Fibroblast of skin of left quadriceps (primary cell): ENCODE measurements around the gene CSPG4.
A peak's percentile ranks its signal among the peaks of the same experiment; 100 is the strongest.
"Not testable (repeated sequence)": the region's sequence is repeated elsewhere in the genome, so short reads cannot be mapped to it uniquely, and the experiment has no call there.

ENCODE experiments used
- DNase-seq, 2 experiments: peaks; one replicate each; pipeline ENCODE4 v3.0.0-alpha.2; 2013; ENCODE audit warnings: low read depth in 2 of 2

Gene CSPG4, protein sequence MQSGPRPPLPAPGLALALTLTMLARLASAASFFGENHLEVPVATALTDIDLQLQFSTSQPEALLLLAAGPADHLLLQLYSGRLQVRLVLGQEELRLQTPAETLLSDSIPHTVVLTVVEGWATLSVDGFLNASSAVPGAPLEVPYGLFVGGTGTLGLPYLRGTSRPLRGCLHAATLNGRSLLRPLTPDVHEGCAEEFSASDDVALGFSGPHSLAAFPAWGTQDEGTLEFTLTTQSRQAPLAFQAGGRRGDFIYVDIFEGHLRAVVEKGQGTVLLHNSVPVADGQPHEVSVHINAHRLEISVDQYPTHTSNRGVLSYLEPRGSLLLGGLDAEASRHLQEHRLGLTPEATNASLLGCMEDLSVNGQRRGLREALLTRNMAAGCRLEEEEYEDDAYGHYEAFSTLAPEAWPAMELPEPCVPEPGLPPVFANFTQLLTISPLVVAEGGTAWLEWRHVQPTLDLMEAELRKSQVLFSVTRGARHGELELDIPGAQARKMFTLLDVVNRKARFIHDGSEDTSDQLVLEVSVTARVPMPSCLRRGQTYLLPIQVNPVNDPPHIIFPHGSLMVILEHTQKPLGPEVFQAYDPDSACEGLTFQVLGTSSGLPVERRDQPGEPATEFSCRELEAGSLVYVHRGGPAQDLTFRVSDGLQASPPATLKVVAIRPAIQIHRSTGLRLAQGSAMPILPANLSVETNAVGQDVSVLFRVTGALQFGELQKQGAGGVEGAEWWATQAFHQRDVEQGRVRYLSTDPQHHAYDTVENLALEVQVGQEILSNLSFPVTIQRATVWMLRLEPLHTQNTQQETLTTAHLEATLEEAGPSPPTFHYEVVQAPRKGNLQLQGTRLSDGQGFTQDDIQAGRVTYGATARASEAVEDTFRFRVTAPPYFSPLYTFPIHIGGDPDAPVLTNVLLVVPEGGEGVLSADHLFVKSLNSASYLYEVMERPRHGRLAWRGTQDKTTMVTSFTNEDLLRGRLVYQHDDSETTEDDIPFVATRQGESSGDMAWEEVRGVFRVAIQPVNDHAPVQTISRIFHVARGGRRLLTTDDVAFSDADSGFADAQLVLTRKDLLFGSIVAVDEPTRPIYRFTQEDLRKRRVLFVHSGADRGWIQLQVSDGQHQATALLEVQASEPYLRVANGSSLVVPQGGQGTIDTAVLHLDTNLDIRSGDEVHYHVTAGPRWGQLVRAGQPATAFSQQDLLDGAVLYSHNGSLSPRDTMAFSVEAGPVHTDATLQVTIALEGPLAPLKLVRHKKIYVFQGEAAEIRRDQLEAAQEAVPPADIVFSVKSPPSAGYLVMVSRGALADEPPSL (N-terminal part only)

DNA sequence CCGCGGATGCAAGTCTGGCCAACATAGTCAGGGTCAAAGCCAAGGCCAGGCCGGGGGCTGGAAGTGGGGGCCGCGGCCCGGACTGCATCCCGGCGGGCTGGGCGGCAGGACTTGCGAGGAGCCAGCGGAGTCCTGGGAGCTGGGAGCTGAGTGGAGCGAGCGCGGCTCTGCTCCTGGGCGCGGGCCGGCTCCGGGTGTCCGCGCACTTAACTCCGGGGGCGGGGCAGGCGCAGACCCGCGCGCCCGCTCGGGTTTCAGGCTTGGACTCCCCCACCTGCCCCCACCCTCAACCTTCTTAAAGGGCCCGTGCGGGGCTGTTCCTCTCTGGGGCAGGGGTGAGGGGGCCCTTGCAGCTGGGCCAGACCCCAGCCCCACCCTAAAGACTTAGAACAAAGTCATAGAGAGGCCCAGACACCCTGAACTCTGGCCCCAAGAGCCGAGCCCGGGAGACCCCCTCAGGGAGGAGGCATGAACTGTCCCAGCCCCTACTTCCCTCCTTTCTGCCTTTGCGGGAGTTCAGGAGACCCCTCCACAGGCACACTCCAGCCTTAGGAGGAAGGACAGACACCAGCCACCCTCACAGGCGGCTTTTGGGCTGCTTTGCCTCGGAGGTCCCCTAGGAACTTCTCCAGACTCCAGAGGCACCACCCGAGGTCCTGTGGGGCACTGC is at the start of gene CSPG4:
Gene CSPG4 (minus strand): TSS at position 181 of the 670 bp plus-strand sequence. CDS start 93 bp downstream, at position 88.
- no peak for DNase-seq

DNA sequence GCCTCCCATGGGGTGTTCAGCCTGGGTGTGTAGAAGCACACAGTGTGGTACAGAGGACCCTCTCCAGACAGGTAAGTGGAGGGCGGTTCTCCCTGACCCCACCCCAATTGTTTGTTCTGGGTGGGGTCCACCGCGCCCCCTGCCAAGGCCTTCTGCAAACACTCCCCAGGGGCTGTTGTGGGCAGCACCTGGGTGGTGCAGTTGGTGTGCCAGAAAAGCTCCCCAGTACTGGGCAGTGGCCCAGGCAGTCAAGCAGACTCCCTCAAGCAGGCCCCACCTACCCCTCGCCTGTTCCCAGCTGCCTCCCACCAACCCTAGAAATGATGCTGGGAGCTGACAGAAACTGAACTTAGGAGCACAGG is 49.7 kb upstream of the CSPG4 start:
- DNase-seq: not testable (repeated sequence)

DNA sequence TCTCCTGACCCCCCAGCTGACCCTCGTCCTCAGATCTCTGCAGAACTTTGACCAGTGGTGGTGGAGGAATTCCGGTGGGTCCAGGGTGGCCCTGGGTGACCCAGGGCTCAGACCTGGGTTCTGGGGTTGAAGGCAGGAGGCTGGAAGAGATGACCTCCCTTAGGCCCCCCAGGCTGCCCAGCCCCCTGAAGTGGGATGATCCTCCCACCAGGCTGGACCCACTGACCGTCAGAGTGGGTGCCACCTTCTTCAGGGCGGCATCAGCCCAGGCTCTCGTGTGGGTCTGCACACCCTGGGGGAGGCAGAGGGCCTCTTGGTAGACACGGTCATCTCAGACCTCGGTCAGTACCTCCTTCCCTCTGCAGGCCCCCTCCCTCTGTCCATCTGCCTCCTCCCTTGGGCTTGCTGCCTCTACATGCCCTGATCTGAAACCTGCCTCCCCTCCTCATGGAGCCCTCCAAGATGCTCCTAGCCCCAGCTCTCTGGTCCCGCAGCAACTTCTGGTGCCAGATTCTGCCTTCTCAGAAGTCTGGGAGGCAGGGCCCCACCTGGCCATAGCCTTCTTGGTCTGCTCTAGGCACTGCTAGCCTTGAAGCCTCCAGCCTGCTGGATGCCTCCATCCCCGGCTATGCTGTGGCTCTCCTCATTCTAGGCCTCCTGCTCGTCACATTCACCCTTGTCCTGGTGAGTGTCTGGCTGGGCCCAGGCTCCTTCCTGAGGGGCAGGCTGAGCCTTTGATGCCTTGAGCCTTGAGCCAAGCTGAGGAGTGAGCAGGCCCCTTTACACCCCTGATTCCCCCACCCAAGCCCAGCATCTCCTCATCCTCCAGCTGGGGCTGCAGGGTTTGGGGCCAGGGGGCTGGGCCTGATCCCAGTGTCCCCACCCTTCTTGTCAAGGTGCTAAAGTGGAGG is 49.1 kb upstream of the CSPG4 start:
- no peak for DNase-seq

DNA sequence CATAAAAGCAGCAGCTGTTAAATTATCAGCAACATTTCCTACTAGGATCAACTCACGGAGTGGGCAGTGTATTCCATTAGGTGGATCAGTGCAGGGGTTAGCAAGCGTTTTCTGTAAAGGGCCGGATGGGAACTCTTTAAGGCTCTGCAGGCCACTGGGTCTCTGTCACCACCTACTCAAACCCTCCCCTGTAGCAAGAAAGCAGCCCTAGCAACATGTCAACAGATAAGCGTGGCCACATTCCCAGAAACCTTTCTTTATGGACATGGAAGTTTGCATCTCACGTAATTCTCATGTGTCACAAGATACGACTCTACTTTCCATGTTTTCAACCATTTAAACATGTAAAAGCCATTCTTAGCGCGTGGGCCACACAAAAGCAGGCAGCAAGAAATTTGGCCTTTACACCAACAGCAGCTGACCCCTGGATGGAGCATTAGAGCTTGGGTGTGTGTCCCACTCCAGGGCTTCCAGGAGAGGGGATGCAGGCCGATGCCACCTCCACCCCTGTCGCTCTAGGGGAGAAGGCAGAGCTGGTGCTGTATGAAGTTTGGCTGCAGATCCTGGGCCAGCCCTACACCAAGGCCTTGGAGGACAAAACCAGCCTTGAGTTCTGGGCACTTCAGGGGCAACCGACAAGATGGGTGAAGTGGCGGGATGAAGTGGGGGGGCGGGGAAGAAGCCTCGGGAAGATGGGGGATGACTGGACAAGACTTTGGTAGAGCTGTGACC is 48.2 kb upstream of the CSPG4 start:
- DNase-seq: no peak

DNA sequence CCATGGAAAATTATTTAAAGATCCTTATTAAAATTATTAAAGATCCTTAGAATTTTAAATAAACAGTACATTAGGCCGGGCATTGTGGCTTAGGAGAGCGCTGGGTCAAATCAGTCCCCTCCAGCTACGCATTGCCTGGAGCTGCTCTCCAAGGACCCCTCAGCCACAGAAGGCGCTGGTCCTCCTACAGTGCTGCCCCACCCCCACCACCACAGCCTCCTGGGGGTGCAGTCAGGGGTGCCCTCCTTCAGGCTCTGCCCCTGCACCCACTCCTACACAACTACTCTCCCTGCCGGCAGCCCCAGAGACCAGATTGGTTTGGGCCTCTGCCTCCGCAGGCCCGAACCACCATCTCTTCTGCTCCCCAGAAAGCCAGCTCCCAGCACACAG is 47.5 kb upstream of the CSPG4 start:
- not testable (repeated sequence) for DNase-seq

DNA sequence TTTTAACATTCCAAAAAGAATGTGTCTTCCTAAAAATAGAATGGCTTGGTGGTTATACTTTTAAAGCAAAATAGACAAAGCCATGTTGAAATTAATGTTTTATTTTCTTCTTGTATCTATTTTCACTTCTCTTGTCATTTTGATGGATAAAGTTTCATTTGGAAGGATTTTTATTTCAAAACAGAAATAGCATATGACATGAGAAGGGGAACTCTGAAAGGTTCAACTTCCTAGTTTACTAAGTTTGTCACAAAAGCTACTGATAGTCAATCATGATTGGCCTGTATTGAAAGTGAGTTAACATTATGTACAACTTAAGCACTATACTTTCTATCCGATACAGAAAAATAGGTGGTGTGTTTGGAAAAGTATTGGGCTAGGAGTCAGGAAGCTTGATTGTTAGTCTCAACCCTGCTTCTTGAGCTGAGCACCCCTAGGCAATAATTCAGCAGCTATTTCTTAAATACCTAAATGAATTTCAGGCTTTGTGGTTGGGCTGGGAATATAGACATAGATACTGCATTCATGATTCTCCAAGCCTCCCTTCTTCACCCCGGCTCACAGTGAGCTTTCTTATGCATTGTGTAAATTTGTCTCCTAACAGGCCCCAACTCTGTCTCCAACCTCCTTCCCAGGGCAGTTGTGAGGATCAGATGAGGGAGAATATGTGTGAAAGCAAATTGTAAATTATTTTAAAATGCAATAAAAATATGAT is 46.9 kb upstream of the CSPG4 start:
- DNase-seq: no peak

DNA sequence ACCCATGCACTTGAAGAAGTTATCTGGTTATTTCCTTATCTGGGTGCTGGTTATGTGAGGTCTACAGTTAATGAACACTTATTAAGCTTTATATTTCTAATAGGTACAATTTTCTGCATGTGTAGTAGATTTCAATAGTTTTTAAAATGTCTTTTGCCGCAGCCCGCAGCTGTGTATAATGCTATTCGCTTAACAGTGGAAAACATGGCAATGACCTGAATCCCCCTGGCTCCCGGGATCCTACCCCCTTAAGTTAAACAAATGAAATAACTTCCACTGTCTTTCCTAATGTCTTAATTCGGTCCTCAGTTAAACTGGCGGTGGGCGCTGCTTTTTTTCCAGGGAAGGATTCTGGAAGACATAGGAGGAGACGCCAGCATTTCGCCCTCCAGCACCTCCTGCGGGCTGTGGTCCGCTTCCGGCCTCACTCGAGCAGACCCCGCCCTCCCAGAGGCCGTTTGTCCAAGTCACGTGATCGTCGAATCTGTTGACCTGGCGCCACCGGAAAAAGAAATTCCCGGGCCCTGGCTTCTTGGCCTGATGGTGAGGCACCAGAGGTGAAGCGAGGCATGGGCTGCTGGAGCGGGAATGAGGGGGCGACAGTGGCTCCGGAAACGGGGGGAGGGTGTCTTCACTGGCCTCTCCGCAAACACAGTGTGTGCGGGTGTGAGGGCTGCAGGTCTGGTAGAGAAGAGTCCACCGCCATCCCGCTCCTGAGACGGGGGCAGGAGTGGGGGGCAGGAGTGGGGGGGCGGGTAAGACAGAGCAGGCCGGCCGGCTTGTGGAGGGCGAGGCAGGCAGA is 45.6 kb upstream of the CSPG4 start:
- peak; percentile 62 to 71 for DNase-seq

DNA sequence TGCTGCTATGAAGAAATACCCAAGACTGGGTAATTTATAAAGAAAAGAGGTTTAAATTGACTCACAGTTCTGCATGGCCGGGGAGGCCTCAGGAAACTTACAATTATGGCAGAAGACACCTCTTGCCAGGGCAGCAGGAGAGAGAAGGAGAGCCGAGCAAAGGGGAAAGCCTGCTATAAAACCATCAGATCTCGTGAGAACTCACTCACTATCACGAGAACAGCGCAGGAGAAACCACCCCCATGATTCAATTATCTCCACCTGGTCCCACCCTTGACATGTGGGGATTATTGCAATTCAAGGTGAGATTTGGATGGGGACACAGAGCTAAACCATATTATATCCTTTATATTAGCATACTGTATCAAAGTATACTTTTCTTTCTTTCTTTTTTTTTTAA is 42.2 kb upstream of the CSPG4 start:
- not testable (repeated sequence) for DNase-seq

DNA sequence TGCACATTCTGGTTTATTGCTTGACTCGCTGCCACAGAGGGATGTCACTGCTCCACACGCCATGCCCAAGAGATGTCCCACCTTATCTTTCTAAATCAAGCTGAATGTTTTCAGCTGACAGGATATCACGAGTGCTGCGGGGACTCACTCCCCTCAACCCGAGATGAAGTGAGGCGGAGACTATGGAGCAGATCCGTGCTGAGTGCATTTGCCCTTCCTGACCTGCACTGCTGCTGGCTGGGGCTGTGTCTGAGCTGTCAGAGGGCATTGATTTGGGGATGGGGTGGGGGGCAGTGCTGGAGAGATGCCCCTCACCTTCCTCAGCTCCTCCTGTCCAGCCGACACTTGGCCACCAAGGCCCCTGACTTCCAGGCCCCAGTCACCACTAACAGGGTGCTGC is 40.5 kb upstream of the CSPG4 start:
- no peak for DNase-seq

DNA sequence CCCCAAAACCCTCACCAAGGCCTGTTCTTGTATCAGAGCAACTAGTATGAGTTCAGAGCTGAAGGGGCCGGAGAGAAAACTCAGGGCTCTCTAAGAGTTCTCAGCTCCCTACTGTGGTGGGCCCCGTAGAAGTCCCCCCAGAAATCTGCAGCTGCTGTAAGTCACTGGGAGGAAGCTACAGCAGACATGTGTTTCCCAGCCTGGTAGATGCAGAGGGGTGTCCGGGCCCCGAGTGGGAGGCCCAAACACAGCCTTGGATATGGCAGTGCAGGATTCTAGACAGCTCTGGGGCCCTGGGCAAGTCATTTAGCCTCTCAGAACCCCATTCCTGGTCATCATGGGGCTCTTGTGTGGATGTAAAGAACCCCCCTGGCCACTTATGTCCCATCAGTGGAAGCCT is 39.2 kb upstream of the CSPG4 start:
- no peak for DNase-seq

DNA sequence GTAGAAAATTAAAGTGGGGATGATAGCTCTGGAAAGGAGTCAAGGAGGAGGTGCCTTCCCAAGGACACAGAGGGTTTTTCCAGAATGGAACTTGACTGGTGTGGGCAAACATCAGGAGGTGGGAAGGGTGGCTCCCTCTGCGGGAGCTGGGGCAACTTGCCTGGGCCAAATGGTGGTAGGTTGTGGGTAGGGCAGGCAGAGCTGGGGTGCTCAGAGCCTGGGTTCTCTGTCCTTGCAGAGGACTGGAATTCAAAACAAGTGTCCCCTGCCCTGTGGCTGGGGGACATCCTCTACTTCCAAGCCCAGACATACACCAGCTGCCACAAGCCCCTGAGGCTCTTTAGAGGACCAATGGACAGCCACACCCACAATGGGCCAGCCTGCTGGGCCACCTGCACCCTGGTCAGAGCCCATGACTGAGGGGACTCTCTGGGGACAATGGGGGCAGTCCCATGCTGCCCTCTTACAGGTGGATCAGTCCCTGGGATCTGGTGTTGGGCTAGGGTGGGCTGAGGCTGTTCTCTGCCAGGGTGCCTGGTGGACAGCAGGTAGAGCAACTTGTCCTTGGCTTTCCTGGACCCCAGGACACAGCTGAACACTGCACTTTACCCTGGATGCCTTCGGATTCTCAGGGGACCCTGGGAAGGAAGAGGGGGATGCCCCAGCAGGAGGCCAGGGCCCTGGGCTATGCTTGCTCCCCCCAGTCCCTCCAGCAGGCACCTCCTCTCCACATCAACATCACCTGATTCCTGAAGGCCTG is 38.6 kb upstream of the CSPG4 start:
- DNase-seq: no peak

DNA sequence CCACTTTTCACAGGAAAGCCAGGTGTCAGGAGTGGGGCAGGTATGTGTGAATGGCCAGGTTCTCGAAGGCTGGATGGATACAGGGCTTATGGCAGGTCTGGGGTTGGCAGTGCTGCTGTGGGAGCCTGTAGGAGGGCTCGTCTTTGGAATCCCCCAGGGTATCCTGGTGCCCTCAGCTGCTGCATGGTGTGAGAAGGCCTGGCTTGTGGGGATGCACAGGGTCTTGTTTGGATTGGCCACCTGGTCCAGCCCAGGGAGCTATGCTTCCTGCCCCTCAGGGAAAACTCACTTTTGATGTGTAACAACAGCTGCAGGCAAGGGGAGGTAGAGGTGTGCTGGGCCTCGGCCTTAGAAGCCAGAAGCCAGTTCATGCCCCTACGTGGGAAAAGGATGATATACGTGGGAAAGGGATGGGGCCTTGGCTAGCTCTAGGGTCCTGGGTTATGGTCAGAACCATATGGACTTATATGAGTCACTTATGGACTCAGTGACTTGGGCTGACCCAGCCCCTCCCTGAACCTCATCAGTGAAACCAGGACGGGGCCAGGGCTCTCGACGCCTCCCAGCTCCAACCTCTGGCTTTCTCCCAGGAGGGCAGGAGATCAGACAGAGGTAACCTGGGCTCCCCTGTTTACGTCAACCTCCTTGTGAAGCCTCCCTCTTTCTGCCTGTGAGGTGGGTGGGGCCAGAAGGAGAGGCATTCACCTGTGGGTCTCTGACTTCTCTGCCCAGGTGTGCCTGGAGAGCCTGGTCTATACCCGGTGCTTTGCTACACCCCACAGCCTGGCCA is 37.8 kb upstream of the CSPG4 start:
- no peak for DNase-seq

DNA sequence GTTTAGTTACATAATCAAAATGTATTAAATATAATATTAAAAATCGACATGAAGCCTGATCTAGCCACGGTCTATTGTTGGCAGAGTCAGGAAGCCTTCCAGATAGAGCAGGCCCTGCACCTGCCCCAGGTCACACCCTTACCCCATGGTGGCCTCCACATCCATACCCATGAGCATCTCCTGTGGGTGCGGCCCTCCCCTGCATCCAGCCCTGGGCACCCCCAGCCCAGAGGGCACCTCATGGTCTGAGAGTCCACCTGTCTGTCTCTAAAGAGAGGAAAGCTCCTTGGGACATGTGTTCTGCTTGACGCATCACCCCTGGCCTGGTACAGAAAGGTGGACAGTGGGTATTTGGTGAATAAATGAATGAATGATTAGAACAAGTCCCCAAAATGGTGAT is 37.2 kb upstream of the CSPG4 start:
- DNase-seq: no peak

DNA sequence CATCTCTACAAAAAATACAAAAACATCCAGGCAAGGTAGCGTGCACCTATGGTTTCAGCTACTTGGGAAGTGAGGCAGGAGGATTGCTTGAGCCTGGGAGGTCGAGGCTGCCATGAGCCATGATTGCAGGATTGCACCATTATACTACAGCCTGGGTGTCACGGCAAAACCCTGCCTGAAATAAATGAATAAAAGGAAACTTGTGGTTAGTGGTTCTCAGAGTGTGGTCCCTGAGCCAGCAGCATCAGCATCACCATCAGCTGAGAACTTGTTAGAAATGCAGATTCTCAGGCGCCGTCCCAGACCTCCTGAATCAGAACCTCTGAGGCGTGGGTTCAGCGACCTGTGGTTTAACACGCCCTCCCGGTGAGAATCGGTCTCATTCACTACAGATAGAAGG is 36.2 kb upstream of the CSPG4 start:
- not testable (repeated sequence) for DNase-seq

DNA sequence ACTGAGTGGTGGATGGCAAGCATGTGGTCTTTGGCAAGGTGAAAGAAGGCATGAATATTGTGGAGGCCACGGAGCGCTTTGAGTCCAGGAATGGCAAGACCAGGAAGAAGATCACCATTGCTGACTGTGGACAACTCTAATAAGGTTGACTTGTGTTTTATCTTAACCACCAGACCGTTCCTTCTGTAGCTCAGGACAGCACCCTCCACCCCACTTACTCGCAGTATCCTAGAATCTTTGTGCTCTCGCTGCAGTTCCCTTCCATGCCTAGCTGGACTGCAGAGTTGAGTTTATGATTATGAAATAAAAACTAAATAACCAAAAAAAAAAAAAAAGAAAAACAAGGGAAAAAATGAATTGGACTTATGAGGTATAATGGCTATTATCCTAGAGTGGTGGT is 34.5 kb upstream of the CSPG4 start:
- DNase-seq: not testable (repeated sequence)

DNA sequence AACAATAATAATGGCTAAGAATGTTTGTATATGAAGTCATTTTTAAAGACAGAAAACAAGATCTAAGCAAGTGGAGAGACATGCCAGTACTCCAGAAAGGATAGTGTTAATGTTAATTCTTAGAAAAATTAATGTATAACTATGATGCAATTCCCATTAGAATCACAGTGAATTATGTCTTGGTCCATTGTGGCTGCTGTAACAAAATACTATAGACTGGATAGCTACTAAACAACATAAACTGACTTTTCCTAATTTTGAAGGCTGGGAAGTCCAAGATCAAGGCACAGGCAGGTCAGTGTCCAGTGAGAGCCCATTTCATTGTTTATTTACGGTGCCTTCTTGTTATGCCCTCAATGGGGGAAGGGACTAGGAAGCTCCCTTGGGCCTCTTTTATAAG is 32.7 kb upstream of the CSPG4 start:
- no peak for DNase-seq

DNA sequence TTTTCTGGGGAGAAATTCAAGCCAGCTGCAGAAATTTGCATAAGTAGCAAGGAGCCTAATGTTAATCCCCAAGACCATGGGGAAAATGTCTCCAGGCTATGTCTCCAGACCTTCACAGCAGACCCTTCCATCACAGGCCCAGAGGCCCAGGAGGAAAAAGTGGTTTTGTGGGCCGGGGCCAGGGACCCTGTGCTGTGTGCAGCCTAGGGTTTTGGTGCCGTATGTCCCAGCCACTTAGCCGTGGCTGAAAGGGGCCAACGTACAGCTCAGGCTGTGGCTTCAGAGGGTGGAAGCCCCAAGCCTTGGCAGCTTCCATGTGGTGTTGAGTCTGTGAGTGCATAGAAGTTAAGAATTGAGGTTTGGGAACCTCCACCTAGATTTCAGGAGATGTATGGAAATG is 29.7 kb upstream of the CSPG4 start:
- not testable (repeated sequence) for DNase-seq
